Tibial nerve (tissue), 4 donors: Measurements from ENCODE around the gene TBK1.

Source experiments
- EP300 ChIP-seq, 2 donors: sonication (generic); formaldehyde crosslinking; IDR thresholded peaks; one replicate each; pipeline ENCODE4 v1.6.1; 2017; ENCODE audit warnings: antibody characterized with exemption in 2 of 2, mild to moderate bottlenecking in 1 of 2
- TF ChIP-seq, protein P1 (sequence below), 5 experiments: fragments of 200-600 bp in 3 of 5; fragments of 450-650 bp in 2 of 5; sonication (generic) in 3 of 5; IDR thresholded peaks; one replicate each; pipeline ENCODE4 v1.5.1; 2016 to 2019; ENCODE audit warnings: antibody characterized with exemption in 5 of 5, mild to moderate bottlenecking in 3 of 5, moderate library complexity in 2 of 5

DNA sequence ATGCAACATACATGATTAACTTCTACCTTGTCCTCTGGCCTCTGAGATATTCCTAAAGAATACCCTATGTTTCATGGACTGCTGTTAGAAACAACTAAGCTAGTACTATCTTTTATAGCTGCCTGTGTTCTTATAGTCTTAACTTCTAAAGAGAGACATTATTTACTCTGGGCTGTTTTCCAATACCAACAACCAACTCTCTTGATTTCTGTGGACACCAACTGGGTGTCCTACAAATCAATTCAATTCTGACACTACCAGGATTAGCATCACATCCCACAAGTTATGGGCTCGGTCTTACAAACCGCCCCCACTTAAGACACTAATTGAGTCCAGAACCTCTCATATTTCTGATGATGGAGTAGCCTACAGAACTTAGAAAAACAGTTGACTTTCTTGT is 39.5 kb upstream of the TBK1 start:
- TF ChIP-seq, protein P1, sequence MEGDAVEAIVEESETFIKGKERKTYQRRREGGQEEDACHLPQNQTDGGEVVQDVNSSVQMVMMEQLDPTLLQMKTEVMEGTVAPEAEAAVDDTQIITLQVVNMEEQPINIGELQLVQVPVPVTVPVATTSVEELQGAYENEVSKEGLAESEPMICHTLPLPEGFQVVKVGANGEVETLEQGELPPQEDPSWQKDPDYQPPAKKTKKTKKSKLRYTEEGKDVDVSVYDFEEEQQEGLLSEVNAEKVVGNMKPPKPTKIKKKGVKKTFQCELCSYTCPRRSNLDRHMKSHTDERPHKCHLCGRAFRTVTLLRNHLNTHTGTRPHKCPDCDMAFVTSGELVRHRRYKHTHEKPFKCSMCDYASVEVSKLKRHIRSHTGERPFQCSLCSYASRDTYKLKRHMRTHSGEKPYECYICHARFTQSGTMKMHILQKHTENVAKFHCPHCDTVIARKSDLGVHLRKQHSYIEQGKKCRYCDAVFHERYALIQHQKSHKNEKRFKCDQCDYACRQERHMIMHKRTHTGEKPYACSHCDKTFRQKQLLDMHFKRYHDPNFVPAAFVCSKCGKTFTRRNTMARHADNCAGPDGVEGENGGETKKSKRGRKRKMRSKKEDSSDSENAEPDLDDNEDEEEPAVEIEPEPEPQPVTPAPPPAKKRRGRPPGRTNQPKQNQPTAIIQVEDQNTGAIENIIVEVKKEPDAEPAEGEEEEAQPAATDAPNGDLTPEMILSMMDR (IDR thresholded peaks at IDR 0.05) = no peak
- TF ChIP-seq EP300 (IDR thresholded peaks at IDR 0.05) = no peak
